ENCODE results near the gene ITGA1.

The ITGA1 gene

GRCh38 chr5:52789851-52790250, 2.1 kb downstream of the ITGA1 start:
- TF ChIP-seq ZFX (IDR thresholded peaks at IDR 0.05; ENCODE audit: borderline replicate concordance) (no peak), CTCF (IDR thresholded peaks at IDR 0.05) (no peak)
- H3K27ac ChIP-seq, result peak overlapping the region; percentile 86

DNA sequence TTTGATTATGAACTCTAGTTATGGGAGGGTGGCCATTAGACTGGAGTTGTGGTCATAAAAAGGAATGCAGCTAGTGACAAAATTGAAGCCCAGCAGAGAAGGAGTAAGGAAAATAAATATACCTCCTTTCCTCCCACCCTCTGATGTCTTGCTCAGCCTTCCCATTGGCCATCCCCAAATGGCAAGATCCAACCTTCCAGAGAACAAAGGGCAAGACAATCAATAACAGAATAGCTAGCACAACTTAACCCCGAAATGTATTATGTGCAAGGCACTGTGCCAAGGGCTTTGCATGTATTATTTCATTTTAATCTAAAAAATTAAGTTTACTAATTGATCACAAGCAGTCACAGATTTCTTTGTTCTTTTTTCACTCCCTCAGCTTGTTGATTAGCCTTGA, 3.6 kb downstream of the ITGA1 start:
- TF ChIP-seq ZFX (IDR thresholded peaks at IDR 0.05; ENCODE audit: borderline replicate concordance) (no peak), CTCF (IDR thresholded peaks at IDR 0.05) (no peak)
- H3K27ac ChIP-seq, result no peak overlapping the region

GRCh38 chr5:52794519-52794918, 6.8 kb downstream of the ITGA1 start:
- TF ChIP-seq CTCF (IDR thresholded peaks at IDR 0.05) (no peak), ZFX (IDR thresholded peaks at IDR 0.05; ENCODE audit: borderline replicate concordance) (no peak)
- H3K27ac ChIP-seq, result no peak overlapping the region

GRCh38 chr5:52796031-52796430, 8.3 kb downstream of the ITGA1 start:
- TF ChIP-seq CTCF (IDR thresholded peaks at IDR 0.05), result no peak
- TF ChIP-seq ZFX (IDR thresholded peaks at IDR 0.05; ENCODE audit: borderline replicate concordance), result no peak

GRCh38 chr5:52796516-52797103, 8.9 kb downstream of the ITGA1 start:
- TF ChIP-seq ZFX (IDR thresholded peaks at IDR 0.05; ENCODE audit: borderline replicate concordance) (no peak), CTCF (IDR thresholded peaks at IDR 0.05) (no peak)
- H3K27ac ChIP-seq, result no peak overlapping the region

More at GRCh38 chr5:52796031-52796430, 8.3 kb downstream of the ITGA1 start:
- no peak overlapping the region for H3K27ac ChIP-seq

DNA sequence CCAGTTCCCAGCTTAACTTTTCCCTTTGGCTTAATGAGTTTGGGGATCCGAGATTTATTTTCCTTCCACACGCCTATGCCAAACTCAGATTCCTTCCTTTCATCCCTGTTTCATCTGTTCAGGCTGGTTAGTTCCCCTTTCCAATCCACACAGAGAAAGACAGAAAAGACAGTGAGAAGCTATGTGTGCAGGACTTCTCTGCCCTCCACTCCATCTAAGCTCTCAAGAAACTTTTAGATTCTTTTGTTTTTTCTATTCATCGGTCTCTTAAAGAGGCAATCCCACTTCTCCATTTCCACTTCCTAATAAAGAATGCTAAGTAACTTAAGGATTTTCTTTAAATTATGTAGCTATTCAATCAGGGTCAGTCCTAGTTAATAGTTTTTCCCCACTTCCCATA, 11.2 kb downstream of the ITGA1 start:
- H3K27ac ChIP-seq, result peak overlapping the region; percentile 93
- TF ChIP-seq CTCF (IDR thresholded peaks at IDR 0.05), result no peak
- no peak for TF ChIP-seq ZFX (IDR thresholded peaks at IDR 0.05; ENCODE audit: borderline replicate concordance)

GRCh38 chr5:52799358-52799982, 11.8 kb downstream of the ITGA1 start:
- TF ChIP-seq CTCF (IDR thresholded peaks at IDR 0.05) (no peak), ZFX (IDR thresholded peaks at IDR 0.05; ENCODE audit: borderline replicate concordance) (no peak)
- peak overlapping the region; percentile 93 for H3K27ac ChIP-seq
